SU-DHL-6 (cell line): ENCODE measurements around the gene LCN10.

Experiments
- CTCF ChIP-seq: fragments of 200-600 bp; sonication (generic); IDR thresholded peaks from one replicate; pipeline ENCODE4 v1.5.1; 2017; ENCODE audit warnings: antibody characterized with exemption, mild to moderate bottlenecking, low read length, moderate library complexity; ENCODE audit not compliant: insufficient read depth, poor library complexity, severe bottlenecking
- EZH2phosphoT487 ChIP-seq: fragments of 200-600 bp; sonication (generic), shearing (Covaris generic); conservative IDR thresholded peaks from 2 replicates; pipeline ENCODE4 v1.6.1; 2018; ENCODE audit warnings: mild to moderate bottlenecking, antibody characterized with exemption, low read length, moderate library complexity, mixed read lengths

- TF ChIP-seq CTCF, result no peak
- TF ChIP-seq EZH2phosphoT487, result no peak
Measured at GRCh38 chr9:136745389-136746154, 2.8 kb upstream of the LCN10 start.
